ENCODE results near the gene PSME2.

PSME2 gene

GRCh38 chr14:24139272-24139934, 7.0 kb downstream of the PSME2 start:
- no peak overlapping the region; the same call in 1 of the 2 replicates for H3K27ac ChIP-seq
- TF ChIP-seq ZFX (IDR thresholded peaks at IDR 0.05) = no peak
- no peak; the same call in 1 of the 2 replicates for TF ChIP-seq CTCF (conservative IDR thresholded peaks at IDR 0.05)

- TF ChIP-seq CTCF (conservative IDR thresholded peaks at IDR 0.05) = no peak
- no peak for TF ChIP-seq ZFX (IDR thresholded peaks at IDR 0.05)
- no peak overlapping the region for H3K27ac ChIP-seq
Measured at GRCh38 chr14:24138396-24139271, 7.8 kb downstream of the PSME2 start.

- TF ChIP-seq ZFX (IDR thresholded peaks at IDR 0.05) (no peak), CTCF (conservative IDR thresholded peaks at IDR 0.05) (no peak)
- no peak overlapping the region for H3K27ac ChIP-seq
Measured at GRCh38 chr14:24137529-24138395, 8.6 kb downstream of the PSME2 start.

GRCh38 chr14:24136684-24137528, 9.5 kb downstream of the PSME2 start:
- TF ChIP-seq CTCF (conservative IDR thresholded peaks at IDR 0.05) (no peak), ZFX (IDR thresholded peaks at IDR 0.05) (no peak)
- peak overlapping the region; percentile 81 for H3K27ac ChIP-seq

GRCh38 chr14:24135834-24136683, 10.4 kb downstream of the PSME2 start, which contains the start of gene PSME1:
Gene PSME1, plus strand, starts transcription at chr14:24136194. Its CDS starts 69 bp downstream, at chr14:24136263.
- TF ChIP-seq ZFX (IDR thresholded peaks at IDR 0.05) (no peak), CTCF (conservative IDR thresholded peaks at IDR 0.05) (no peak)
- peak within 1 kb of the TSS; percentile 81 for H3K27ac ChIP-seq

- TF ChIP-seq CTCF (conservative IDR thresholded peaks at IDR 0.05) (no peak), ZFX (IDR thresholded peaks at IDR 0.05) (no peak)
- H3K27ac ChIP-seq = peak overlapping the region; percentile 81
Measured at GRCh38 chr14:24135584-24135833, 10.9 kb downstream of the PSME2 start.
